Measurements from ENCODE around the gene C3orf52.
A peak's percentile ranks its signal among the peaks of the same experiment; 100 is the strongest.
"Not testable (repeated sequence)": the region's sequence is repeated elsewhere in the genome, so short reads cannot be mapped to it uniquely, and the experiment has no call there.

C3orf52 gene

GRCh38 chr3:112086076-112086854 is at the start of gene C3orf52:
Gene C3orf52, plus strand, starts transcription at chr3:112086389. Its CDS starts 19 bp downstream, at chr3:112086408.
- DNase-seq (ENCODE audit: low read depth): peak; percentile 74

GRCh38 chr3:112037194-112037593 is 49.0 kb upstream of the C3orf52 start:
- not testable (repeated sequence) for DNase-seq (ENCODE audit: low read depth)

GRCh38 chr3:112038863-112039262 is 47.3 kb upstream of the C3orf52 start:
- DNase-seq (ENCODE audit: low read depth): no peak

GRCh38 chr3:112041321-112041720 is 44.9 kb upstream of the C3orf52 start:
- no peak for DNase-seq (ENCODE audit: low read depth)

- no peak for DNase-seq (ENCODE audit: low read depth)
Measured at GRCh38 chr3:112042842-112043280, 43.3 kb upstream of the C3orf52 start.

GRCh38 chr3:112043621-112044201 is 42.5 kb upstream of the C3orf52 start:
- peak; percentile 42 for DNase-seq (ENCODE audit: low read depth)

GRCh38 chr3:112046599-112046998 is 39.6 kb upstream of the C3orf52 start:
- no peak for DNase-seq (ENCODE audit: low read depth)

- no peak for DNase-seq (ENCODE audit: low read depth)
Measured at GRCh38 chr3:112047264-112047663, 38.9 kb upstream of the C3orf52 start.

- DNase-seq (ENCODE audit: low read depth): no peak
Measured at GRCh38 chr3:112048911-112049310, 37.3 kb upstream of the C3orf52 start.

GRCh38 chr3:112053229-112053628 is 33.0 kb upstream of the C3orf52 start:
- no peak for DNase-seq (ENCODE audit: low read depth)

- peak; percentile 58 for DNase-seq (ENCODE audit: low read depth)
Measured at GRCh38 chr3:112056451-112056929, 29.7 kb upstream of the C3orf52 start.

- no peak for DNase-seq (ENCODE audit: low read depth)
Measured at GRCh38 chr3:112059497-112059896, 26.7 kb upstream of the C3orf52 start.

GRCh38 chr3:112061152-112061551 is 25.0 kb upstream of the C3orf52 start:
- peak; percentile 40 for DNase-seq (ENCODE audit: low read depth)

- DNase-seq (ENCODE audit: low read depth): not testable (repeated sequence)
Measured at GRCh38 chr3:112072387-112073060, 13.7 kb upstream of the C3orf52 start.

GRCh38 chr3:112074006-112074405 is 12.2 kb upstream of the C3orf52 start:
- DNase-seq (ENCODE audit: low read depth): no peak

GRCh38 chr3:112074616-112075497 is 11.3 kb upstream of the C3orf52 start:
- DNase-seq (ENCODE audit: low read depth): peak; percentile 92

- DNase-seq (ENCODE audit: low read depth): no peak
Measured at GRCh38 chr3:112078125-112079083, 7.8 kb upstream of the C3orf52 start.

- no peak for DNase-seq (ENCODE audit: low read depth)
Measured at GRCh38 chr3:112083239-112083638, 3.0 kb upstream of the C3orf52 start.

- DNase-seq (ENCODE audit: low read depth): no peak
Measured at GRCh38 chr3:112084980-112085705, 1.0 kb upstream of the C3orf52 start.

- no peak for DNase-seq (ENCODE audit: low read depth)
Measured at GRCh38 chr3:112085735-112086075, 484 bp upstream of the C3orf52 start.
